Fibroblast of lung (primary cell): ENCODE measurements around the gene OIT3. TPM values are rescaled to one million over a fixed set of nuclear protein-coding genes. Genes with fewer than 3 reads are reported as not detected.

Experiments
- DNase-seq, 2 donors: peaks; one replicate each; pipeline versions ENCODE4 v3.0.0 to v3.0.0-alpha.2; 2010; ENCODE audit warnings: low read depth in 2 of 2
- H2AFZ ChIP-seq: 2 replicates; pipeline ENCODE4 v1.5.1; 2012; ENCODE audit warnings: low read length, control low read depth, inconsistent platforms
- H3K27ac ChIP-seq: 2 replicates; pipeline ENCODE4 v1.5.1; 2011; ENCODE audit warnings: low read length, control low read depth; ENCODE audit not compliant: insufficient read depth
- H3K27me3 ChIP-seq: 2 replicates; pipeline ENCODE4 v1.5.1; 2011; ENCODE audit warnings: mild to moderate bottlenecking, low read length; ENCODE audit not compliant: control insufficient read depth, insufficient read depth
- H3K36me3 ChIP-seq: 2 replicates; pipeline ENCODE4 v1.5.1; 2011; ENCODE audit warnings: low read length; ENCODE audit not compliant: control insufficient read depth, insufficient read depth
- H3K4me1 ChIP-seq: 2 replicates; pipeline ENCODE4 v1.5.1; 2011; ENCODE audit warnings: low read length; ENCODE audit not compliant: control insufficient read depth, insufficient read depth; ENCODE audit errors: extremely low read depth
- H3K4me2 ChIP-seq: 2 replicates; pipeline ENCODE4 v1.5.1; 2011; ENCODE audit warnings: low read length, control low read depth; ENCODE audit not compliant: insufficient read depth; ENCODE audit errors: extremely low read depth
- H3K4me3 ChIP-seq, 4 experiments: fragments of 200-600 bp in 1 of 4; sonication (generic) in 1 of 4; replicated peaks in 1 of 4; 2 replicates each; pipeline ENCODE4 v1.5.1; 2011 to 2016; ENCODE audit warnings: low read length in 4 of 4, low read depth in 3 of 4, mild to moderate bottlenecking in 3 of 4, control low read depth in 2 of 4, inconsistent platforms in 1 of 4, mixed read lengths in 1 of 4; ENCODE audit not compliant: insufficient read depth in 1 of 4; ENCODE audit errors: control extremely low read depth in 1 of 4
- H3K79me2 ChIP-seq: 2 replicates; pipeline ENCODE4 v1.5.1; 2012; ENCODE audit warnings: mild to moderate bottlenecking, low read length, inconsistent platforms; ENCODE audit not compliant: control insufficient read depth, insufficient read depth
- H3K9ac ChIP-seq: 2 replicates; pipeline ENCODE4 v1.5.1; 2011; ENCODE audit warnings: mild to moderate bottlenecking, low read length, control low read depth; ENCODE audit not compliant: insufficient read depth
- H3K9me3 ChIP-seq: 2 replicates; pipeline ENCODE4 v1.5.1; 2012; ENCODE audit warnings: low read depth, low read length; ENCODE audit not compliant: control insufficient read depth, insufficient read depth
- H4K20me1 ChIP-seq: 2 replicates; pipeline ENCODE4 v1.5.1; 2011; ENCODE audit warnings: low read length; ENCODE audit not compliant: control insufficient read depth, insufficient read depth; ENCODE audit errors: extremely low read depth
- CTCF ChIP-seq, 2 donors: IDR thresholded peaks in 1 of 2; conservative IDR thresholded peaks in 1 of 2; 1 replicate in 1 of 2; 2 replicates in 1 of 2; pipeline ENCODE4 v1.5.1; 2011 to 2012; ENCODE audit warnings: low read length in 2 of 2, control low read depth in 1 of 2, inconsistent platforms in 1 of 2, low read depth in 1 of 2, mild to moderate bottlenecking in 1 of 2
- EZH2 ChIP-seq: IDR thresholded peaks from 2 replicates; pipeline ENCODE4 v1.5.1; 2012; ENCODE audit warnings: low read length, control low read depth, mild to moderate bottlenecking; ENCODE audit errors: missing control alignments
- polyA plus RNA-seq, 2 donors: library from polyadenylated mRNA; depleted of rRNA in 1 of 2; stranded (reverse) in 1 of 2; unstranded in 1 of 2; fragments of >200 nt; gene quantifications; 2 replicates each; pipeline ENCODE4 v1.2.1, GENCODE V29; 2011 to 2012; ENCODE audit warnings: missing spikeins in 1 of 2
- total RNA-seq: library from RNA; depleted of rRNA; stranded (reverse); fragments of >200 nt; gene quantifications from 2 replicates; pipeline ENCODE4 v1.2.1, GENCODE V29; 2014

Gene OIT3
- total and polyA plus RNA-seq, 2 donors (not counting 1 experiment from before 2014, with no cell fraction given), result under 0.01 to 0.02 TPM

GRCh38 chr10:72881291-72881690 lies 12.2 kb upstream of the OIT3 start:
- H2AFZ ChIP-seq, result no peak overlapping the region
- H3K9me3 ChIP-seq, result no peaks in the 10 kb centered on the region
- H3K27me3 ChIP-seq, result no peaks in the 10 kb centered on the region
- H3K4me1 ChIP-seq, result no peaks in the 10 kb centered on the region
- no peaks in the 10 kb centered on the region for H3K36me3 ChIP-seq
- H3K27ac ChIP-seq, result no peak overlapping the region
- no peak overlapping the region for H3K9ac ChIP-seq
- H3K79me2 ChIP-seq, result no peaks in the 10 kb centered on the region
- H4K20me1 ChIP-seq, result no peaks in the 10 kb centered on the region
- no peak overlapping the region for H3K4me3 ChIP-seq
- TF ChIP-seq EZH2 (no peak), CTCF (conservative IDR thresholded peaks at IDR 0.05 in 1 of 2, IDR thresholded peaks at IDR 0.05 in 1 of 2; ENCODE audit: low read depth in 1 of 2, low read length in 2 of 2) (no peak)
- H3K4me2 ChIP-seq, result no peak overlapping the region
- DNase-seq, result no peak

- Histone ChIP-seq H3K4me1 (no peaks in the 10 kb centered on the region), H3K36me3 (no peaks in the 10 kb centered on the region), H3K4me3 (no peak overlapping the region), H3K9me3 (no peaks in the 10 kb centered on the region), H3K9ac (no peak overlapping the region), H3K27me3 (no peaks in the 10 kb centered on the region), H4K20me1 (no peaks in the 10 kb centered on the region), H3K79me2 (no peaks in the 10 kb centered on the region), H3K27ac (no peak overlapping the region), H2AFZ (no peak overlapping the region), H3K4me2 (no peak overlapping the region)
- DNase-seq, result peak in 1 of 2 donors; percentile 5
- TF ChIP-seq CTCF (conservative IDR thresholded peaks at IDR 0.05 in 1 of 2, IDR thresholded peaks at IDR 0.05 in 1 of 2; ENCODE audit: low read depth in 1 of 2, low read length in 2 of 2) (no peak), EZH2 (no peak)
These were observed 9.7 kb upstream of the OIT3 start for GRCh38 chr10:72883861-72884260.

- Histone ChIP-seq H2AFZ (no peak overlapping the region), H3K79me2 (no peaks in the 10 kb centered on the region), H3K36me3 (no peaks in the 10 kb centered on the region), H3K4me1 (no peaks in the 10 kb centered on the region), H3K27me3 (no peaks in the 10 kb centered on the region), H3K4me3 (no peak overlapping the region), H3K9ac (no peak overlapping the region), H4K20me1 (no peaks in the 10 kb centered on the region), H3K9me3 (no peaks in the 10 kb centered on the region), H3K4me2 (no peak overlapping the region), H3K27ac (no peak overlapping the region)
- no peak for DNase-seq
- TF ChIP-seq CTCF (conservative IDR thresholded peaks at IDR 0.05 in 1 of 2, IDR thresholded peaks at IDR 0.05 in 1 of 2; ENCODE audit: low read depth in 1 of 2, low read length in 2 of 2), result no peak
These were observed 7.6 kb upstream of the OIT3 start for GRCh38 chr10:72885953-72886352.
